ENCODE results near the gene ARHGAP10.

- TF ChIP-seq EZH2 (IDR thresholded peaks at IDR 0.05; ENCODE audit: borderline replicate concordance, low read length) (no peak), CTCF (conservative IDR thresholded peaks at IDR 0.05 in 1 of 2, IDR thresholded peaks at IDR 0.05 in 1 of 2; ENCODE audit: extremely low read depth in 1 of 2, insufficient read depth in 1 of 2, low read depth in 1 of 2, low read length in 2 of 2) (no peak)
Measured at GRCh38 chr4:147901916-147902315, 170.0 kb downstream of the ARHGAP10 start.
